A549 (cell line): ENCODE measurements around the gene RNF183.

Experiments used
- CTCF ChIP-seq: fragments of >200 bp; sonication (Bioruptor Twin); formaldehyde crosslinking; IDR thresholded peaks from 3 replicates; pipeline ENCODE4 v1.5.1; 2016
- MAX ChIP-seq: IDR thresholded peaks from 2 replicates; pipeline ENCODE4 v1.6.1; 2012
- PBX3 ChIP-seq: IDR thresholded peaks from 2 replicates; pipeline ENCODE4 v1.6.1; 2012
- POLR2A ChIP-seq: IDR thresholded peaks from 2 replicates; pipeline ENCODE4 v1.6.1; 2012; ENCODE audit warnings: mild to moderate bottlenecking, low read length
- TP53 ChIP-seq: fragments of 250-450 bp; sonication (Bioruptor Pico); IDR thresholded peaks from 2 replicates; pipeline ENCODE4 v1.5.0; 2021; ENCODE audit warnings: mild to moderate bottlenecking, moderate library complexity

GRCh38 chr9:113350107-113350661 is 47.0 kb upstream of the RNF183 start:
- no peak for TF ChIP-seq POLR2A
- no peak for TF ChIP-seq CTCF
- TF ChIP-seq MAX, result no peak
- TF ChIP-seq TP53 (CRISPR knock-in tag), result no peak
- no peak for TF ChIP-seq PBX3
